ENCODE results near the gene VKORC1. TPM values are rescaled to one million over a fixed set of nuclear protein-coding genes. Genes with fewer than 3 reads are reported as not detected.

Gene VKORC1
- polyA plus RNA-seq, 3 donors, result 59.2 to 113 (median 91.2) TPM

GRCh38 chr16:31043352-31043751, 51.2 kb downstream of the VKORC1 start:
- H3K27me3 ChIP-seq (ENCODE audit: control insufficient read depth in 2 of 2, insufficient read depth in 2 of 2, low read length in 2 of 2), result no peaks in the 10 kb centered on the region
- H3K27ac ChIP-seq (ENCODE audit: low read depth in 1 of 2, low read length in 2 of 2), result no peak overlapping the region
- peaks cover 0 to 2% (median 0%) of the 10 kb centered on the region in 3 donors for H3K27me3 Mint-ChIP-seq (ENCODE audit: low read depth in 3 of 3)
- peaks cover 0 to 3% (median 1%) of the 10 kb centered on the region in 7 donors for H3K9me3 Mint-ChIP-seq
- DNase-seq, result no peak
- peaks cover 8% of the 10 kb centered on the region for H3K4me1 Mint-ChIP-seq
- no peak overlapping the region for H3K4me2 ChIP-seq (replicated peaks; ENCODE audit: extremely low read depth, low read length, poor library complexity, severe bottlenecking)
- H3K79me2 ChIP-seq (ENCODE audit: insufficient read depth, low read length), result no peaks in the 10 kb centered on the region
- H3K4me3 ChIP-seq (replicated peaks in 1 of 3; ENCODE audit: low read depth in 2 of 3, low read length in 3 of 3), result no peak overlapping the region
- H2AFZ ChIP-seq (ENCODE audit: insufficient read depth, low read depth, low read length, poor library complexity, severe bottlenecking), result no peak overlapping the region
- H3K9ac ChIP-seq (ENCODE audit: insufficient read depth, low read length, poor library complexity, severe bottlenecking), result no peak overlapping the region
- TF ChIP-seq CTCF (IDR thresholded peaks at IDR 0.05), result no peak
- H3K9me3 ChIP-seq (replicated peaks in 1 of 2; ENCODE audit: control insufficient read depth in 1 of 2, insufficient read depth in 1 of 2, low read length in 2 of 2), result no peaks in the 10 kb centered on the region
- H3K4me3 Mint-ChIP-seq, result no peak overlapping the region
- intact Hi-C loops (cut with micrococcal nuclease), result no loop called here
- no peaks in the 10 kb centered on the region for H4K20me1 ChIP-seq (ENCODE audit: insufficient read depth, low read length)
- H3K4me1 ChIP-seq (ENCODE audit: control insufficient read depth in 1 of 2, insufficient read depth in 2 of 2, low read length in 2 of 2), result peaks cover 1 to 2% of the 10 kb centered on the region in 2 donors
- peaks cover 44 to 50% of the 10 kb centered on the region in 2 donors for H3K36me3 ChIP-seq (replicated peaks in 1 of 2; ENCODE audit: control insufficient read depth in 1 of 2, insufficient read depth in 2 of 2, low read length in 2 of 2)
- H3K27ac Mint-ChIP-seq, result peak overlapping the region in 1 of 7 donors; percentile 30
- 100% methylated on average over 1 of the region's 1 CpG for WGBS (ENCODE audit: insufficient coverage)
- peaks cover 44 to 52% of the 10 kb centered on the region in 2 donors for H3K36me3 Mint-ChIP-seq

- WGBS (ENCODE audit: insufficient coverage), result over 99% methylated on average over 10 of the region's 10 CpGs
- intact Hi-C loops (cut with micrococcal nuclease), result no loop called here
- DNase-seq, result no peak
- Mint-ChIP-seq H3K4me1 (peaks cover 6% of the 10 kb centered on the region), H3K27me3 (ENCODE audit: low read depth in 3 of 3) (no peaks in the 10 kb centered on the region), H3K27ac (peak overlapping the region in 2 of 7 donors; percentile 3 to 73), H3K9me3 (peaks cover 0 to 3% (median 0%) of the 10 kb centered on the region in 7 donors), H3K36me3 (peaks cover 47 to 57% of the 10 kb centered on the region in 2 donors), H3K4me3 (no peak overlapping the region)
- Histone ChIP-seq H3K36me3 (replicated peaks in 1 of 2; ENCODE audit: control insufficient read depth in 1 of 2, insufficient read depth in 2 of 2, low read length in 2 of 2) (peaks cover 48 to 55% of the 10 kb centered on the region in 2 donors), H3K79me2 (ENCODE audit: insufficient read depth, low read length) (no peaks in the 10 kb centered on the region), H3K9me3 (replicated peaks in 1 of 2; ENCODE audit: control insufficient read depth in 1 of 2, insufficient read depth in 1 of 2, low read length in 2 of 2) (no peaks in the 10 kb centered on the region), H3K4me2 (replicated peaks; ENCODE audit: extremely low read depth, low read length, poor library complexity, severe bottlenecking) (no peak overlapping the region), H3K27ac (ENCODE audit: low read depth in 1 of 2, low read length in 2 of 2) (no peak overlapping the region), H3K4me1 (ENCODE audit: control insufficient read depth in 1 of 2, insufficient read depth in 2 of 2, low read length in 2 of 2) (no peaks in the 10 kb centered on the region), H3K27me3 (ENCODE audit: control insufficient read depth in 2 of 2, insufficient read depth in 2 of 2, low read length in 2 of 2) (no peaks in the 10 kb centered on the region), H2AFZ (ENCODE audit: insufficient read depth, low read depth, low read length, poor library complexity, severe bottlenecking) (no peak overlapping the region), H4K20me1 (ENCODE audit: insufficient read depth, low read length) (no peaks in the 10 kb centered on the region), H3K9ac (ENCODE audit: insufficient read depth, low read length, poor library complexity, severe bottlenecking) (no peak overlapping the region), H3K4me3 (replicated peaks in 1 of 3; ENCODE audit: low read depth in 2 of 3, low read length in 3 of 3) (no peak overlapping the region)
- TF ChIP-seq CTCF (IDR thresholded peaks at IDR 0.05), result no peak
Measured at GRCh38 chr16:31042866-31043265, 51.7 kb downstream of the VKORC1 start.

Other genes with a start within 250 kb of the VKORC1 start
- 10 to 100 TPM; 11.4 to 19.1 (median 17.4) TPM for gene BCL7C, start 200.7 kb downstream of the VKORC1 start, polyA plus RNA-seq
- under 1 TPM in 1 of 3 donors, not detected in 2; 0.93 TPM for gene CTF1, start 198.2 kb downstream of the VKORC1 start, polyA plus RNA-seq
- 1 to 10 TPM in 1 of 3 donors, under 1 TPM in 1, not detected in 1; 0.14 to 7.6 TPM for gene FBXL19, start 171.2 kb downstream of the VKORC1 start, polyA plus RNA-seq
- gene ORAI3, start 145.7 kb downstream of the VKORC1 start, polyA plus RNA-seq, result 10 to 100 TPM; 34.3 to 80.3 (median 76.8) TPM
- 1 to 10 TPM in 2 of 3 donors, under 1 TPM in 1; 0.16 to 6.6 (median 1.3) TPM for gene SETD1A, start 137.0 kb downstream of the VKORC1 start, polyA plus RNA-seq
- gene HSD3B7, start 109.6 kb downstream of the VKORC1 start, polyA plus RNA-seq, result 1 to 10 TPM in 2 of 3 donors, under 1 TPM in 1; 0.89 to 4.3 (median 2.7) TPM
- gene STX1B, start 84.2 kb downstream of the VKORC1 start, polyA plus RNA-seq, result 1 to 10 TPM in 1 of 3 donors, not detected in 2; 1.7 TPM
- gene STX4, start 61.2 kb downstream of the VKORC1 start, polyA plus RNA-seq, result 100 to 1,000 TPM in 1 of 3 donors, 10 to 100 TPM in 2; 18.6 to 186 (median 21.8) TPM
- gene ZNF668, start 20.6 kb downstream of the VKORC1 start, polyA plus RNA-seq, result 1 to 10 TPM; 3.8 to 4.8 (median 4.5) TPM
- 1 to 10 TPM in 2 of 3 donors, under 1 TPM in 1; 0.46 to 6.5 (median 3.0) TPM for gene ZNF646, start 20.4 kb downstream of the VKORC1 start, polyA plus RNA-seq
- 1 to 10 TPM in 1 of 3 donors, under 1 TPM in 1, not detected in 1; 0.17 to 5.1 TPM for gene PRSS53, start 5.9 kb downstream of the VKORC1 start, polyA plus RNA-seq
- gene BCKDK, start 13.6 kb upstream of the VKORC1 start, polyA plus RNA-seq, result 10 to 100 TPM; 76.5 to 93.5 (median 90.8) TPM
- 100 to 1,000 TPM in 1 of 3 donors, 10 to 100 TPM in 2; 34.5 to 136 (median 42.0) TPM for gene KAT8, start 22.9 kb upstream of the VKORC1 start, polyA plus RNA-seq
- gene PRSS8, start 40.9 kb upstream of the VKORC1 start, polyA plus RNA-seq, result under 1 TPM in 1 of 3 donors, not detected in 2; 0.15 TPM
- 1 to 10 TPM; 3.1 to 4.2 (median 3.4) TPM for gene PRSS36, start 55.3 kb upstream of the VKORC1 start, polyA plus RNA-seq
- gene FUS, start 85.3 kb upstream of the VKORC1 start, polyA plus RNA-seq, result 100 to 1,000 TPM in 1 of 3 donors, 10 to 100 TPM in 2; 54.9 to 246 (median 78.5) TPM
- gene PYCARD, start 108.0 kb upstream of the VKORC1 start, polyA plus RNA-seq, result 100 to 1,000 TPM; 214 to 400 (median 374) TPM
- gene TRIM72, start 119.3 kb upstream of the VKORC1 start, polyA plus RNA-seq, result under 1 TPM in 1 of 3 donors, not detected in 2; 0.04 TPM
- gene PYDC1, start 122.3 kb upstream of the VKORC1 start, polyA plus RNA-seq, result not detected
- 100 to 1,000 TPM in 2 of 3 donors, 10 to 100 TPM in 1; 71.9 to 330 (median 117) TPM for gene ITGAM, start 165.2 kb upstream of the VKORC1 start, polyA plus RNA-seq